Right lobe of liver (tissue), 4 donors: ENCODE measurements around the gene BICC1.

ENCODE experiments used
- POLR2A ChIP-seq: fragments of 450-650 bp; IDR thresholded peaks from one replicate; pipeline ENCODE4 v1.6.1; 2017; ENCODE audit warnings: antibody characterized with exemption, mild to moderate bottlenecking
- TF ChIP-seq, protein P1 (sequence below), 4 donors: fragments of 200-600 bp in 3 of 4; fragments of 450-650 bp in 1 of 4; IDR thresholded peaks; one replicate each; pipeline versions ENCODE4 v1.5.1 to v1.8.0; 2016 to 2022; ENCODE audit warnings: antibody characterized with exemption in 4 of 4, mild to moderate bottlenecking in 2 of 4
- donor health status: DM: no; HTN: no; CAD: no.
- donor health status: DM: no; HTN: no; CAD: no.
- donor health status: DM: no; HTN: yes; CAD: no.

DNA sequence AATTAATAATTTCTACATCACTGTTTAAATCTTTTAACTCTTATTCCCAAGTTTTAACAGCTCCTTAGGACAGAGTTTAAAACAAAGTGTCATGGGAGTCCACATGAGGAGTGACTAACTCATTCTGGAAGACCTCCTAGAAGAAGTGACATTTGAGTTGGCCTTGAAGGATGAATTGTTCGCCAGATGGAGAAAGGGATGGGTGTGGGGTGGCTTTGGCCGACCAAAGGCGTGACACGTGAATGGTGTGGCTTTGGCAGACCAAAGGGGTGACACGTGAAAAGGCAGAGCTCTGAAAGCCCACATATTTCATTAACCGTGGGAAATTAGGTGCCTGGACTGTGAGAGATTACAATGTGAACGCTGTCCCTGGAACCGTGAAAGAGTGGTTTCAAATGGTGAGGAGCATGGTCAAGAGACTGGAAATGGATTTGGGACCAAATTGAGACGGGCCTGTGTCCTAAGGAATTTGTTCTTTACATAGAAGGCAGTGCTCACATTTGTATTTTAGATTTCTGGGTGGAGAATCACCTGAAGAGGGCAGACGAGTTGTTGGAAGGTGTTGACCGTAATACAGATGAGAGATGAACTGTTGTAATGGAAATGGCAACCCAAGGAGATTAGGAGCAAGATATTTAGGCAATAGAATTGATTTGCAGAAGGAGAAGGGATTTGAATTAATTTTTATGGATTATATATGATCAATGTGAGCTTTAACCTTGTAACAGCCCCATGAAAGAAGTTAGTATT, 228.1 kb downstream of the BICC1 start:
- TF ChIP-seq, protein P1, sequence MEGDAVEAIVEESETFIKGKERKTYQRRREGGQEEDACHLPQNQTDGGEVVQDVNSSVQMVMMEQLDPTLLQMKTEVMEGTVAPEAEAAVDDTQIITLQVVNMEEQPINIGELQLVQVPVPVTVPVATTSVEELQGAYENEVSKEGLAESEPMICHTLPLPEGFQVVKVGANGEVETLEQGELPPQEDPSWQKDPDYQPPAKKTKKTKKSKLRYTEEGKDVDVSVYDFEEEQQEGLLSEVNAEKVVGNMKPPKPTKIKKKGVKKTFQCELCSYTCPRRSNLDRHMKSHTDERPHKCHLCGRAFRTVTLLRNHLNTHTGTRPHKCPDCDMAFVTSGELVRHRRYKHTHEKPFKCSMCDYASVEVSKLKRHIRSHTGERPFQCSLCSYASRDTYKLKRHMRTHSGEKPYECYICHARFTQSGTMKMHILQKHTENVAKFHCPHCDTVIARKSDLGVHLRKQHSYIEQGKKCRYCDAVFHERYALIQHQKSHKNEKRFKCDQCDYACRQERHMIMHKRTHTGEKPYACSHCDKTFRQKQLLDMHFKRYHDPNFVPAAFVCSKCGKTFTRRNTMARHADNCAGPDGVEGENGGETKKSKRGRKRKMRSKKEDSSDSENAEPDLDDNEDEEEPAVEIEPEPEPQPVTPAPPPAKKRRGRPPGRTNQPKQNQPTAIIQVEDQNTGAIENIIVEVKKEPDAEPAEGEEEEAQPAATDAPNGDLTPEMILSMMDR (IDR thresholded peaks at IDR 0.05), result no peak
- TF ChIP-seq POLR2A, result no peak
